ENCODE data around the gene OPN1MW3. TPM values are rescaled to one million over a fixed set of nuclear protein-coding genes. Genes with fewer than 3 reads are reported as not detected.
"Not testable (repeated sequence)": the region's sequence is repeated elsewhere in the genome, so short reads cannot be mapped to it uniquely, and the experiment has no call there.

Gene OPN1MW3
- not detected in 2 replicates for polyA plus RNA-seq (2014; cell fraction: cytosol; rRNA removed)
- not detected in 2 replicates for polyA plus RNA-seq (2014; cell fraction: nucleus; rRNA removed)

DNA sequence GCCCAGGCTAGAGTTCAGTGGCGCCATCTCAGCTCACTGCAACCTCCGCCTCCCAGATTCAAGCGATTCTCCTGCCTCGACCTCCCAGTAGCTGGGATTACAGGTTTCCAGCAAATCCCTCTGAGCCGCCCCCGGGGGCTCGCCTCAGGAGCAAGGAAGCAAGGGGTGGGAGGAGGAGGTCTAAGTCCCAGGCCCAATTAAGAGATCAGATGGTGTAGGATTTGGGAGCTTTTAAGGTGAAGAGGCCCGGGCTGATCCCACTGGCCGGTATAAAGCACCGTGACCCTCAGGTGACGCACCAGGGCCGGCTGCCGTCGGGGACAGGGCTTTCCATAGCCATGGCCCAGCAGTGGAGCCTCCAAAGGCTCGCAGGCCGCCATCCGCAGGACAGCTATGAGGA is at the start of gene OPN1MW3:
Gene OPN1MW3, plus strand, starts transcription at position 301 of the 400 bp plus-strand sequence. Its CDS starts 38 bp downstream, at position 339.
- not testable (repeated sequence) for DNase-seq (ENCODE audit: low spot score)

DNA sequence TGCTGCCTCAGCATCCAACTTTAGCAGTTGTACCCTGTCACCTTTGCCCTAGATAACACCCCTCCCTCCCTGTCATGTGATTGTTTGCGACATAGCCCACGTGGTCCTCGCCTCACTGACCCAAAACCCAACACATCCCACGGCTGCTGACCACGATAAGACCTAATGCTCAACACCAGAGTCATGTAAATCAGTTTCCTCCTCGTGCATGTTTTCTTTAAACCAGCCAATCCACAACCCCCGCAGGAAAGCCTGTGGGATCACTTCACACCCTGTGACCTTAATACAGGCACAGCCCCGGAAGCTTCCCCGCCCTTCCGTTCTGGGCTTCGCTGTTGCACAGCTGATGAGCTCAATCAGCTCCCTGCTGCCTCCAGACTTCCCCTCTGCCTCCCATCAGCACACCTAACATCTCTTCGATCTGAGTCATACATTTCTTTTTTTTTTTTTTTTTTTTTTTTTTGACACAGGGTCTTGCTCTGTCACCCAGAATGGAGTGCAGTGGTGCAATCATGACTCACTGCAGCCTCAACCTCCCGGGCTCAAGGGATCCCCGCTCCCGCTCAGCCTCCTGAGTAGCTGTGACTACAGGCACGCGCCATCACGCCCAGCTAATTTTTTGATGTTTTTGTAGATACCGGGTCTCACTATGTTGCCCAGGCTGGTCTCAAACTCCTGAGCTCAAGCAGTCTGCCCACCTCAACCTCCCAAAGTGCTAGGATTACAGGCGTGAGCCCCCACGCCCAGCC is 47.5 kb upstream of the OPN1MW3 start:
- DNase-seq (ENCODE audit: low spot score): not testable (repeated sequence)

DNA sequence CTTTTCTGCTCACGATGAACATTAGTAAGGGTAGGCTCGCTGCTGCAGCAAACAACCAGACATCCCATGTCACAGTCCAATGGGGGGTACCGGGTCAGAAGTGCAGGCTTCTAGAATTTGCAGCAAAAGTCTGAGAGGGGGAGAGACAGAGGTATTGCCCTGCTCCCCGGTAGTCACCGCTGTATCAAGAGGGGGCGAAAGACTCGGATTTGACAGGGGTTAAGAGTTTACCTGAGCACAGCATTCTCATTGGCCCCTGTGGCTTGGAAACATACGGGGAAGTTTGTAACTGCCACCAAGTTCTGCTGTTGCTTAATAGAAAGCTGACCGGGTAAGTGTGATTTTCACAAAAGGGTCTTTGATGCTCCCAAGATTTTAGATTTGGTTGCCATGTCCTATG is 46.3 kb upstream of the OPN1MW3 start:
- not testable (repeated sequence) for DNase-seq (ENCODE audit: low spot score)

DNA sequence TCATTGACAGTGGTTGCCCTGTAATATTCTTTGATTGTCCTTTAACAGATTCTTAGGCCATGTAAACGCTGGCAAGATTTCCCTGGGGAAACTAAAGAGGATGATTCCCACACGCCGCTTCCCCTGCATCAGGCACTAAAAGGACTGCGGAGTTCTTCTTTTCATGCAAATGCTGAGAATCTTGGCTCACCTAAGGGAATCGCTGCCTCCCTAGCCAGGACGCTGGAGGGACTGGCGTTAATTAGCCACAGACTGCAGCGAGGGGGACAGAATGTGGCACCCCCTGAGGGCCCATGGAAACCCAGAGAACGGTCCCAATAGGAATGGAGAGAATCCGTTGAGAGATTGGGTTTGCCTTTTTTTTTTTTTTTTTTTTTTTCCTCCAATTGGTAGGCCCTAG is 45.9 kb upstream of the OPN1MW3 start:
- not testable (repeated sequence) for DNase-seq (ENCODE audit: low spot score)

DNA sequence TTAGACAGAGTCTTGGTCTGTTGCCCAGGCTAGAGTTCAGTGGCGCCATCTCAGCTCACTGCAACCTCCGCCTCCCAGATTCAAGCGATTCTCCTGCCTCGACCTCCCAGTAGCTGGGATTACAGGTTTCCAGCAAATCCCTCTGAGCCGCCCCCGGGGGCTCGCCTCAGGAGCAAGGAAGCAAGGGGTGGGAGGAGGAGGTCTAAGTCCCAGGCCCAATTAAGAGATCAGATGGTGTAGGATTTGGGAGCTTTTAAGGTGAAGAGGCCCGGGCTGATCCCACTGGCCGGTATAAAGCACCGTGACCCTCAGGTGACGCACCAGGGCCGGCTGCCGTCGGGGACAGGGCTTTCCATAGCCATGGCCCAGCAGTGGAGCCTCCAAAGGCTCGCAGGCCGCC is 37.9 kb upstream of the OPN1MW3 start, which contains the start of gene OPN1MW2:
Gene OPN1MW2, plus strand, starts transcription at position 301 of the 400 bp plus-strand sequence. Its CDS starts 60 bp downstream, at position 361.
- DNase-seq (ENCODE audit: low spot score): not testable (repeated sequence)

DNA sequence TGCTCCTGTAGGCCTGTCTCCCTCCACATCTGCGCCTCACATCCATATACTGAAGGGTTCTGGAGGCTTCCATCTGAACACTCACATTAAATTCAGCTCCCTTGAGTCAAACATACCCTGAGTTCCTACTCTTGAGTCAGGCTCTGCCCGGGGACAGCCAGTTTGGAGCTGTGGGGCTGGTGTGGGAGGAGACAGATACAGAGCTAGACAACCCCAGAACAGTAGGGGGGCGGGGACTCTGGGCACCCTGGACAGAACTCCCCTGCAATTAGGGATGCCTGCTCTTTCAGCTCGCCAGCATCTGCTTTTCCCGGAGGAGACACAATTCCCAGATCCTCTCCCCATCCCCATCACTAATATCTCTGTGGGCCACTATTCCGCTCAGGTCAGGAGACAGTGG is 32.1 kb upstream of the OPN1MW3 start:
- DNase-seq (ENCODE audit: low spot score): not testable (repeated sequence)

DNA sequence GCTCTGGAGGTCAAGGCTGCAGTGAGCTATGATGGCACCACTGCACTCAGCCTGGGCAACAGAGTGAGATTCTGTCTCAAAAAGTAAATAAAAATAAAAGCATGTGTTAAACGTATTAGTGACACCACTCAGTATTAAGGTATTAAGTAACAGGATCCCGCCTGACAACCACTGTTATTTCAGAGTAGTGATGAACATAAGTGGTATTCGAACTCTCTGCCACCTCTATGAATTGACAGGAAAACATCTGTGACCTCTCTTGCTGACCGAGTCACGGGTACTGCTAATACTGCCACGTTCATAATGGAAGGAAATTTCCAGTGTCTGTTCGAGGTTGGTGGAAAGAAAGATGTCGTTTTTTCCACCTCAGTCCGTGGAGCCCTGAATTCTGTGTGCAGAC is 30.7 kb upstream of the OPN1MW3 start:
- not testable (repeated sequence) for DNase-seq (ENCODE audit: low spot score)

DNA sequence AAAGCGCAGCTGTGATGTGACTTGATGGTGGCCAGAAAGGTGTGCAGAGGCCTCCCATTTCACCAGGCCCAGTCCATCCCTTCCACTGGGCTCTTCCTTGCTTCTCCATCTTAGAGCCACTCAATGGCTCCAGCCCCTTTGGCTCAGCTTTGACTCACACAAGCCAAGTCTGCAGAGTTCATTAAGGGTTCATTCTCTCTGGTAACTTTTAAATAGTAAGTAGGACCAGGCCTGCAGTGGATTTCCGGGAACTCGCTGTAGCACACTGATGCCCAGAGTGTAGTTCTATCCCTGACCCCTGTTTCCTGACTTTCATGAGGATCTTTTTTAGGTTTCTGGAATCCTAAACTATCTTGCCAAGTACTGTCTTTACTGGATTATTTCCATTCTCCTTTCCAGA is 25.9 kb upstream of the OPN1MW3 start:
- DNase-seq (ENCODE audit: low spot score): not testable (repeated sequence)

DNA sequence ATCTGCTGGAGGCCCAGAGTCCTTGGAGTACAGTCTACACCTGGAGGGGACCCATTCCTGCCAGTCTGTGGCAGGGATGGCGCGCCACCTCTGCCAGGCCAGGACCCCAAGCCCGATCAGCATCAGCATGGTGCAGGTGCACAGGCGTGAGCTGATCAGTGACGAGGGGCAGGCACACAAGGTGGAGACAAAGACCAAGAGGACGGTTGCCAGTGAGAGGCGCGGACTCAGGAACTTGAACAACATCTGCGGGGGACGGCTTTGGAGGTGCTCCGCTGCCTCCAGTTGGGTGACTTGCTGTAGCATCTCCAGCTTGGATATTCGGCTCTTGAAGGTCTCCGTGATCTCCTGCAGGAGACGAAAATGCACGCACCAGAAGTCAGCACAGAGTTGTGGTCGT is 23.8 kb upstream of the OPN1MW3 start:
- DNase-seq (ENCODE audit: low spot score): not testable (repeated sequence)

DNA sequence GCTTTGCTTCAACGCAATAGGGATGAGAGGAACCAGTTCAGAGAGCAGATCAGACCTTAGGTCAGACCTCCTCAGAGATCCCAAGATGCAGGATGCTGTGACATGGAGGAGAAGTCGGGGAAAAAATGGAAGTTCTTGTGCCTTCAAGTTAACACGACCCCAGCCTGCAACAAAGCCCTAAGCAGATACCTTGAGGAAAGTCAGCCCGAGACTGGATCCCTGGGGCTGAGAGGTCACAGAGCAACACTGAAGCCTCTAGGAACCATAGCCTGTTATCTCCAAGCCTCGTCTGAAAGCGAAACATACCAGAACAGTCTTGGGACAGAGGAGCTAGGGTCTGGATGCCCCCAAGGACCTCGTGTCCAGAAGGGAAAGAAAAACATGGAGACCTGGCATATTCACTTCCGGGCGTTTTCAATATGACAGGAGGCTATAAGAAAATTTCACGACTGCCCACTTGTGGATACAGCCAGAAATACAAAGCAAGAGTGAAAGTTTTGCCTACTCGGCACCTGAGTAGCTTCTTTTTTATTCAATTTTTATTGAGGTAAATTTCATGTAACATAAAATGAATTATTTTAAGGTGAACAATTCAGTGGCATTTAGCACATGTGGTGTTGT is 18.3 kb upstream of the OPN1MW3 start:
- not testable (repeated sequence) for DNase-seq (ENCODE audit: low spot score)

DNA sequence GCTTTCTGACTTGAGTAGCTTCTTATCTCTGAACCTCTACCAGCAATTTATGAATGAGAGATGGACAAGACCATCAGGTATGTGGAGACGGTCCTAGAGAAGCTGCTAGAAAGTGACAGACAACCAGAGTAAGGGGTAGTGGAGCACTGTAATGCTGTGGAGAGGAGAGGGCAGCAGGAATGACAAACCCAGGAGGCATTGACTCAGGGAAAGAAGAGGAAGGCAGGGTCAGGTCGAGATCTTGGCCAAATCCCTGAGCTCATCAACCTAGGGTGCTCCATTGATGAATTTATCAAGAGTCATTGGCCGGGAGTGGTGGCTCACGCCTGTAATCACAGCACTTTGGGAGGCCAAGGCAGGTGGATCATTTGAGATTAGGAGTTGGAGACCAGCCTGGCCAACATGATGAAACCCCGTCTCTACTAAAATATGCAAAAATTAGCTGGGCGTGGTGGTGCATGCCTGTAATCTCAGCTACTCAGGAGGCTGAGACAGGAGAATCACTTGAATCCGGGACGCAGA is 17.3 kb upstream of the OPN1MW3 start:
- not testable (repeated sequence) for DNase-seq (ENCODE audit: low spot score)

DNA sequence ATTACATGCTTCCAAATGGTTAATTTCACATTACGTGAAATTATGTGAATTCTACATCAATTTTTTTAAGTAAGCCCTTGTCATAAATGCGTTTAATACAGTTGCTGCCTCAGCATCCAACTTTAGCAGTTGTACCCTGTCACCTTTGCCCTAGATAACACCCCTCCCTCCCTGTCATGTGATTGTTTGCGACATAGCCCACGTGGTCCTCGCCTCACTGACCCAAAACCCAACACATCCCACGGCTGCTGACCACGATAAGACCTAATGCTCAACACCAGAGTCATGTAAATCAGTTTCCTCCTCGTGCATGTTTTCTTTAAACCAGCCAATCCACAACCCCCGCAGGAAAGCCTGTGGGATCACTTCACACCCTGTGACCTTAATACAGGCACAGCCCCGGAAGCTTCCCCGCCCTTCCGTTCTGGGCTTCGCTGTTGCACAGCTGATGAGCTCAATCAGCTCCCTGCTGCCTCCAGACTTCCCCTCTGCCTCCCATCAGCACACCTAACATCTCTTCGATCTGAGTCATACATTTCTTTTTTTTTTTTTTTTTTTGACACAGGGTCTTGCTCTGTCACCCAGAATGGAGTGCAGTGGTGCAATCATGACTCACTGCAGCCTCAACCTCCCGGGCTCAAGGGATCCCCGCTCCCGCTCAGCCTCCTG is 9.9 kb upstream of the OPN1MW3 start:
- DNase-seq (ENCODE audit: low spot score): not testable (repeated sequence)

DNA sequence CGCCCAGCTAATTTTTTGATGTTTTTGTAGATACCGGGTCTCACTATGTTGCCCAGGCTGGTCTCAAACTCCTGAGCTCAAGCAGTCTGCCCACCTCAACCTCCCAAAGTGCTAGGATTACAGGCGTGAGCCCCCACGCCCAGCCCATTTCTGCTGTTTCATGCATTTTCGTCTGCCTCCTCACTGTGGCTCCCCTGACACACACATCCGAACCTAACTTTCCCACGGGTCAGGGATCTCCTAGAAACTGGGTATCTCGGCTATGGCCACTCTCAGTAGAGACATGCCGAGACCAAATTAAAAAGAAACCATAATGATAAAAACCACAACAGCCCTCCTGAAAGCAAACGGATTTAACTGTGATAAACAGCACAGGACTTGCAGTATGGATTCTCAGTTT is 9.3 kb upstream of the OPN1MW3 start:
- not testable (repeated sequence) for DNase-seq (ENCODE audit: low spot score)

DNA sequence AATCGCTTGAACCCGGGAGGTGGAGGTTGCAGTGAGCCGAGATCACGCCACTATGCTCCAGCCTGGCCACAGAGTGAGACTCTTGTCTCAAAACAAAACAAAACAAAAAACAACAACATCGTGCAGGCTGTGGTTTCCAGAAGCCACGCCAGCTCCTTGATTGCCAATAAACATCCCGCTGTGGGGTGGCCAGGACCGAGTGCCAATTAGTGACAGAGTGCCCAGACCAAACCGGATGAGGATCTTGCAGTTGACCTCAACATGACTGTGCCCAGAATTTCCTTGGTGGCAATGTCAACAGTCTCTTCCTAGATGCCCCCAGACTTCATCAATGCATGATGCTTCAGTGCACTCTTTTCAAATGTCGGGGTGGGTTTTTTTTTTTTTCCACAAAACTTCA is 1.3 kb downstream of the OPN1MW3 start:
- DNase-seq (ENCODE audit: low spot score): not testable (repeated sequence)

DNA sequence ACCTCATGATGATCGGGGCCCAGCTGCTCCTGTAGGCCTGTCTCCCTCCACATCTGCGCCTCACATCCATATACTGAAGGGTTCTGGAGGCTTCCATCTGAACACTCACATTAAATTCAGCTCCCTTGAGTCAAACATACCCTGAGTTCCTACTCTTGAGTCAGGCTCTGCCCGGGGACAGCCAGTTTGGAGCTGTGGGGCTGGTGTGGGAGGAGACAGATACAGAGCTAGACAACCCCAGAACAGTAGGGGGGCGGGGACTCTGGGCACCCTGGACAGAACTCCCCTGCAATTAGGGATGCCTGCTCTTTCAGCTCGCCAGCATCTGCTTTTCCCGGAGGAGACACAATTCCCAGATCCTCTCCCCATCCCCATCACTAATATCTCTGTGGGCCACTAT is 5.7 kb downstream of the OPN1MW3 start:
- DNase-seq (ENCODE audit: low spot score): not testable (repeated sequence)

DNA sequence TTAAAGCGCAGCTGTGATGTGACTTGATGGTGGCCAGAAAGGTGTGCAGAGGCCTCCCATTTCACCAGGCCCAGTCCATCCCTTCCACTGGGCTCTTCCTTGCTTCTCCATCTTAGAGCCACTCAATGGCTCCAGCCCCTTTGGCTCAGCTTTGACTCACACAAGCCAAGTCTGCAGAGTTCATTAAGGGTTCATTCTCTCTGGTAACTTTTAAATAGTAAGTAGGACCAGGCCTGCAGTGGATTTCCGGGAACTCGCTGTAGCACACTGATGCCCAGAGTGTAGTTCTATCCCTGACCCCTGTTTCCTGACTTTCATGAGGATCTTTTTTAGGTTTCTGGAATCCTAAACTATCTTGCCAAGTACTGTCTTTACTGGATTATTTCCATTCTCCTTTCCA is 11.9 kb downstream of the OPN1MW3 start:
- DNase-seq (ENCODE audit: low spot score): not testable (repeated sequence)

DNA sequence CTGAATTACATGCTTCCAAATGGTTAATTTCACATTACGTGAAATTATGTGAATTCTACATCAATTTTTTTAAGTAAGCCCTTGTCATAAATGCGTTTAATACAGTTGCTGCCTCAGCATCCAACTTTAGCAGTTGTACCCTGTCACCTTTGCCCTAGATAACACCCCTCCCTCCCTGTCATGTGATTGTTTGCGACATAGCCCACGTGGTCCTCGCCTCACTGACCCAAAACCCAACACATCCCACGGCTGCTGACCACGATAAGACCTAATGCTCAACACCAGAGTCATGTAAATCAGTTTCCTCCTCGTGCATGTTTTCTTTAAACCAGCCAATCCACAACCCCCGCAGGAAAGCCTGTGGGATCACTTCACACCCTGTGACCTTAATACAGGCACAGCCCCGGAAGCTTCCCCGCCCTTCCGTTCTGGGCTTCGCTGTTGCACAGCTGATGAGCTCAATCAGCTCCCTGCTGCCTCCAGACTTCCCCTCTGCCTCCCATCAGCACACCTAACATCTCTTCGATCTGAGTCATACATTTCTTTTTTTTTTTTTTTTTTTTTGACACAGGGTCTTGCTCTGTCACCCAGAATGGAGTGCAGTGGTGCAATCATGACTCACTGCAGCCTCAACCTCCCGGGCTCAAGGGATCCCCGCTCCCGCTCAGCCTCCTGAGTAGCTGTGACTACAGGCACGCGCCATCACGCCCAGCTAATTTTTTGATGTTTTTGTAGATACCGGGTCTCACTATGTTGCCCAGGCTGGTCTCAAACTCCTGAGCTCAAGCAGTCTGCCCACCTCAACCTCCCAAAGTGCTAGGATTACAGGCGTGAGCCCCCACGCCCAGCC is 27.3 kb downstream of the OPN1MW3 start:
- DNase-seq (ENCODE audit: low spot score): not testable (repeated sequence)

DNA sequence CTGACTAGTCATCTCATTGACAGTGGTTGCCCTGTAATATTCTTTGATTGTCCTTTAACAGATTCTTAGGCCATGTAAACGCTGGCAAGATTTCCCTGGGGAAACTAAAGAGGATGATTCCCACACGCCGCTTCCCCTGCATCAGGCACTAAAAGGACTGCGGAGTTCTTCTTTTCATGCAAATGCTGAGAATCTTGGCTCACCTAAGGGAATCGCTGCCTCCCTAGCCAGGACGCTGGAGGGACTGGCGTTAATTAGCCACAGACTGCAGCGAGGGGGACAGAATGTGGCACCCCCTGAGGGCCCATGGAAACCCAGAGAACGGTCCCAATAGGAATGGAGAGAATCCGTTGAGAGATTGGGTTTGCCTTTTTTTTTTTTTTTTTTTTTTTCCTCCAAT is 29.0 kb downstream of the OPN1MW3 start:
- DNase-seq (ENCODE audit: low spot score): not testable (repeated sequence)

DNA sequence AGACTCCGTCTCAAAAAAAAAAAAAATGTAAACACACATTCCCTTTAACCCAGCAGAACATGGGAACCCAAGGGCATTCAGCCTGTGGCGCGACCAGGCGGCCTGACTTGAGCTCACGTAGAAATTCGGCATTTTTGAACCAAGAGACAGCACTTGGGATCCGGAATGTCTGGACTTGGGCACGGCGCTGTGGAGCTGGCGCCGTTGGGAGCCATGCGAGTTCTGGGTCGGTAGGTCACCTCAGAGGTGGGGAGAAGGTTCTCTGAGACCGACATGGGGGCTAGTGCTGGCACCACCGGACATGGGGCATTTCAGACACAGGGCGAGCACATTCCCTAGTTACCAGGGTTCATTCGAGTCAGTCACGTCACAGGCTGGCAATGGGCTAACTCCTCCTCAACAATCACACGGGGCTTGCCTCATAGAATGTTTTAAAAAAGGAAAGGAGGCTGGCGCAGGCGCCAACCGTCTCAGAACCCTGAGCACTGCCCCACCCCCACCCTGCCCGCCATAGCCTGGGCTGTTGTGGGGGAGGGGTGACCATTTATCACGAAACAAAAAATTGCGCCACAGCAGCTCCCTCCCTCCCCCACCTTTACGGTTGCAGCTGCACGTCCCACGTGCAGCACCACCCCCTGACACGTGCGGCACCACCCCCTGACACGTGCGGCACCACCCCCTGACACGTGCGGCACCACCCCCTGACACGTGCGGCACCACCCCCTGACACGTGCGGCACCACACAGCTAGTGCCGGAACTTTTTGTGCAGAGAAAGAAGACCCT is 37.6 kb downstream of the OPN1MW3 start, which contains the start of gene TEX28:
Gene TEX28, minus strand, starts transcription at position 334 of the 784 bp plus-strand sequence. CDS start 3,007 bp downstream, outside the sequence.
- DNase-seq (ENCODE audit: low spot score): no peak
